HG02798 (cell line): ENCODE results near the gene TNKS1BP1.
A peak's percentile ranks its signal among the peaks of the same experiment; 100 is the strongest.
"Not testable (repeated sequence)": the region's sequence is repeated elsewhere in the genome, so short reads cannot be mapped to it uniquely, and the experiment has no call there.

Source experiments
- ATAC-seq: cut with Tn5 transposase; IDR thresholded peaks from one replicate; pipeline ENCODE4 v1.9.1; 2021; ENCODE audit warnings: mild to moderate bottlenecking; ENCODE audit not compliant: unreplicated experiment, poor library complexity

Gene TNKS1BP1

GRCh38 chr11:57299150-57299737 is 25.5 kb downstream of the TNKS1BP1 start:
- no peak for ATAC-seq

GRCh38 chr11:57297221-57297620 is 27.5 kb downstream of the TNKS1BP1 start:
- no peak for ATAC-seq

GRCh38 chr11:57296205-57296604 is 28.5 kb downstream of the TNKS1BP1 start:
- ATAC-seq = not testable (repeated sequence)

- no peak for ATAC-seq
These were observed 30.3 kb downstream of the TNKS1BP1 start for GRCh38 chr11:57294225-57295131.

DNA sequence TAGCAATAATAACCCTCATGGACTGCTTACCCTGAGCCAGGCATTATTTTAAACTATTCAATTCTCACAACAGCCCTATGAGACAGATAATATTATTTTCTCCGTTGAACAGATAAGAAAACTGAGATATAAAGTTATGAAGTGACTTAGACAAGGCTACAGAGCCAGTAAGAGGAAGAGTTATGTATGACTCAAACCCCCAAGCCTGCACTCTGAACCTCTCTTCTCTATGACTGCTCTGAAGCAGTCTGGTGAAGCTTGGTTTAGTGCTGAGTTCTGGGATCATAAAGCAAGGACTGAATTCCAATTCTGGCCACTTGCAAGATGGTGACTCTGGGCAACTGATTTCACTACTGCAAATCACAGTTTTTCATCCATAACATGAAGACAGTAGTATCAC is 34.5 kb downstream of the TNKS1BP1 start:
- no peak for ATAC-seq

GRCh38 chr11:57288771-57289579 is 35.8 kb downstream of the TNKS1BP1 start:
- ATAC-seq = no peak

- no peak for ATAC-seq
These were observed 36.9 kb downstream of the TNKS1BP1 start for GRCh38 chr11:57287884-57288283.

GRCh38 chr11:57283231-57283990 is 41.3 kb downstream of the TNKS1BP1 start:
- ATAC-seq = no peak

DNA sequence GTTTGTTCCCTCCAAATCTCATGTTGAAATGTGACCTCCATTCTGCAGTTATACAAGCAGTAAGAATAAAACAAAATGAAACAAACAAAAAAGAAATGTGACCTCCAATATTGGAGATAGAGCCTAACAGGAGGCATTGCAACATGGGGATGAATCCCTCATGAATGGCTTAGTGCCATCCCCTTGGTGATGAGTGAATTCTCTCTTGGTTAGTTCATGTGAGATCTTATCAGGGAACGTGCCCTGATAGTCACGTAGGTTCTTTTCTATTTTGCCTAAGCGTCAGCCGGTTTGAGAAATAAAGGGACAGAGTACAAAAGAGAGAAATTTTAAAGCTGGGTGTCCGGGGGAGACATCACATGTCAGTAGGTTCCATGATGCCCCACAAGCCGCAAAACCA is 43.2 kb downstream of the TNKS1BP1 start:
- not testable (repeated sequence) for ATAC-seq

- no peak for ATAC-seq
These were observed 45.6 kb downstream of the TNKS1BP1 start for GRCh38 chr11:57279116-57279515.

DNA sequence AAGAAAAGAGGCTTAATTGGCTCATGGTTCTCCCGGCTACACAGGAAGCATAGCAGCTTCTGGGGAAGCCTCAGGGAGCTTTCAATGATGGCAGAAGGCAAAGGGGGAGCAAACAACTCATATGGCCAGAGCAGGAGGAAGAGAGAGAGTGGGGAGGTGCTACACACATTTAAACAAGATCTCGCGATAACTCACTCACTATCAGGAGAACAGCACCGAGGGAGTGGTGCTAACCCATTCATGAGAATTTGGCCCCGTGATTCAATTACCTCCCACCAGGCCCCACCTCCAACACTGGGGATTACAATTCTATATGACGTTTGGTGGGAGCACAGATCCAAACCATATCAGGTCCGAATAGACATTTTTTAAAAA is 46.0 kb downstream of the TNKS1BP1 start:
- ATAC-seq = no peak

DNA sequence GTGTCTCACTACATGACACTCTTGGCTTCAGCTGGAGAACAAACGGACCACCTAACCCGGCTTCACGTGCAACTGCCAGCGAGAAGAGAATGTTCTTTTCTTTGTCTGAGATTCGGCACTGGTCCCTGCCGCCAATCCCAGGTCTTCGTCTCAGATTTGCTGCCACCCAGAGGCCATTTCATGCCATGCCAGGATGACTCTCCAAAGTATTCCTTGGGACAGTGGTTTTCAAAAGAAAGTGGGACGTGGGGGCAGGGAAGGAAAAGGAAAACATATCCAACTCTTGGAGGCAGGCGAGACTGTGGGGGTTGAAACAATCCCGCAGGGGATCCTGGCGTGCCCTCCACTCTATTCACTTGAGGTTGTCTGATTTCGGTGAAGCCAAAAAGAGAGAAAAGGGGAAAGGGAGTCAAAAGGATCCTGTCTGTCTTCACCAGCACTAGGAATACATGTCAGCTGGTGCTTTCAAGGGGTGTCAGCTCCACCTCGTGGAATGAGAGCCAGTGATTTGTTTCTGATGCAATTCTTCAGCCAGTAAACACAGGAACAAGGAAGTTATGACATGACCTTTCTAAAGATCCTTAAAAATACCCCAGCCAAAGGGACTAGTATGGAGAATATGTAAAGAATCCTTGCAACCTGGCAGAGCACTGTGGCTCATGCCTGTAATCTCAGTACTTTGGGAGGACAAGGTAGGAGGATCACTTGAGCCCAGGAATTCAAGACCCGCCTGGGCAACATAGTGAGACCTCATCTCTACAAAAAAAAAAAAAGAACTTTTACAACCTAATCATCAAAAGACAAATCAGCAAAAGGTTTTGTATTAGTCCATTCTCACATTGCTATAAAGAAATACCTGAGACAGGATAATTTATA is 46.7 kb downstream of the TNKS1BP1 start:
- ATAC-seq = peak; percentile 83

- no peak for ATAC-seq
These were observed 47.6 kb downstream of the TNKS1BP1 start for GRCh38 chr11:57276971-57277675.

GRCh38 chr11:57276169-57276970 is 48.4 kb downstream of the TNKS1BP1 start:
- no peak for ATAC-seq

GRCh38 chr11:57275582-57275981 is 49.2 kb downstream of the TNKS1BP1 start:
- ATAC-seq = no peak

DNA sequence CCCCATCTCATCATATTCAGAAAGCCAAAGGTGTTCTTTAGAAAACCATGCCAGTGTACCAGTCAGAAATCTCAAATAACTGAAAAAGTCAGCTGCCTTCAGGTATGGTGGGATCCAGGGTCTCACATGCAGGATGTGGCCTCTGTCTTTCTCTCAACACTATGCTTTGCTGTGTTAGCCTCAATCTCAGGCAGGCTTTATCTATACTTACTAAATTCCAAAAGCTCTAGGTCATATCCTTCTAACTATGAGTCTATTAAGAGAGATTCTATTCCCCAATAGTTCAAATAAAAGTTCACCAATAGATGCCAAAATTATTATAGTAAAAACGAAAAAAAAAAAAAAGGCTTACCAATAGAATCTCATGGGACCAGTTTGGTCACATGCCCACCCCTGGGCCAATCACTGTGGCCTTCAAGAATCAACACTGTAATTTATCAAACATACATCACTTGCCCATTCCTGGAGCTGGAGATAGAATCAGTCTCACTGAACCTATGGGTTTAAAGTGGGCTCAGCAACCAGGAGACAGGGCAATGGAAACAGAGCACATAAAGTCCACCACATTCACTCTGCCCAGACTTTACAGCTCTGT is 49.8 kb downstream of the TNKS1BP1 start:
- ATAC-seq = no peak

- ATAC-seq = no peak
These were observed 51.2 kb downstream of the TNKS1BP1 start for GRCh38 chr11:57273448-57274058.
